Gastrocnemius medialis (tissue), 4 donors: ENCODE measurements around the gene ANGPTL8. TPM values are rescaled to one million over a fixed set of nuclear protein-coding genes. Genes with fewer than 3 reads are reported as not detected.

Experiments
- ATAC-seq, 2 donors: fragments of 150-250 bp; one replicate each; pipeline ENCODE4 v1.9.1; 2016
- DNase-seq, 2 donors: peaks; one replicate each; pipeline ENCODE4 v3.0.0-alpha.2; 2019
- H3K27ac ChIP-seq, 4 donors: fragments of 200-600 bp; sonication (generic); 1 replicate in 1 of 4; 2 replicates in 3 of 4; pipeline ENCODE4 v1.5.1; 2016 to 2018; ENCODE audit warnings: mild to moderate bottlenecking in 2 of 4, moderate library complexity in 1 of 4
- H3K27me3 ChIP-seq, 3 donors: fragments of 200-600 bp; sonication (generic) in 2 of 3; 1 replicate in 1 of 3; 2 replicates in 2 of 3; pipeline versions ENCODE4 v1.5.1 to v1.6.0; 2016 to 2019; ENCODE audit warnings: mild to moderate bottlenecking in 1 of 3, moderate library complexity in 1 of 3
- H3K36me3 ChIP-seq, 2 donors: fragments of 200-600 bp; sonication (generic) in 1 of 2; one replicate each; pipeline ENCODE4 v1.5.1; 2017 to 2018
- H3K4me1 ChIP-seq, 2 donors: fragments of 200-600 bp; sonication (generic) in 1 of 2; one replicate each; pipeline ENCODE4 v1.5.1; 2016 to 2017; ENCODE audit warnings: mild to moderate bottlenecking in 2 of 2
- H3K4me3 ChIP-seq, 4 donors: fragments of 200-600 bp; sonication (generic) in 3 of 4; 1 replicate in 1 of 4; 2 replicates in 3 of 4; pipeline ENCODE4 v1.5.1; 2016 to 2019; ENCODE audit warnings: mild to moderate bottlenecking in 2 of 4
- H3K9me3 ChIP-seq, 3 donors: fragments of 200-600 bp; sonication (generic) in 2 of 3; 1 replicate in 1 of 3; 2 replicates in 2 of 3; pipeline ENCODE4 v1.5.1; 2016 to 2019
- CTCF ChIP-seq, 5 experiments: fragments of 450-650 bp in 3 of 5; fragments of 200-600 bp in 2 of 5; sonication (generic) in 2 of 5; IDR thresholded peaks in 4 of 5; conservative IDR thresholded peaks in 1 of 5; 1 replicate in 4 of 5; 2 replicates in 1 of 5; pipeline ENCODE4 v1.5.1; 2016 to 2019; ENCODE audit warnings: antibody characterized with exemption in 5 of 5, mild to moderate bottlenecking in 3 of 5, moderate library complexity in 3 of 5
- POLR2A ChIP-seq, 2 donors: fragments of 450-650 bp; IDR thresholded peaks; one replicate each; pipeline ENCODE4 v1.6.1; 2017; ENCODE audit warnings: antibody characterized with exemption in 2 of 2, mild to moderate bottlenecking in 2 of 2, moderate library complexity in 2 of 2
- in situ Hi-C, 4 donors: fragments of 200-750 bp; cut with MboI; loops; one replicate each; pipeline versions ENCODE4 v1.15.0 to v1.8.0; 2017; ENCODE audit warnings: low sequenced_read_pairs in 4 of 4
- intact Hi-C: fragments of 100-400 bp; cut with DNase I; formaldehyde crosslinking; loops from one replicate; pipeline ENCODE4 v1.15.1; 2023; ENCODE audit warnings: low total_unique reads
- total RNA-seq, 4 donors: library from RNA; depleted of rRNA; stranded (reverse); fragments of >200 nt; gene quantifications; one replicate each; pipeline versions ENCODE4 v1.1.0 to v1.2.3, GENCODE V29; 2016

ANGPTL8 gene
- total RNA-seq, 4 donors from 2014 or later = 0.47 TPM; not detected in 3

- ATAC-seq = no peak
- TF ChIP-seq CTCF (IDR thresholded peaks at IDR 0.05 in 4 of 5, conservative IDR thresholded peaks at IDR 0.05 in 1 of 5) (no peak), POLR2A (IDR thresholded peaks at IDR 0.05) (no peak)
These were observed 25.9 kb downstream of the ANGPTL8 start for GRCh38 chr19:11265177-11265784.

GRCh38 chr19:11265785-11266236 is 26.4 kb downstream of the ANGPTL8 start:
- in situ Hi-C loops = no loop called here
- DNase-seq (no peak), ATAC-seq (no peak)
- H3K27me3 ChIP-seq = peaks cover 11 to 20% (median 20%) of the 10 kb centered on the region in 3 donors
- H3K4me1 ChIP-seq = no peaks in the 10 kb centered on the region
- no peaks in the 10 kb centered on the region for H3K36me3 ChIP-seq
- peak overlapping the region; percentile 52 to 84 (median 76) for H3K27ac ChIP-seq
- no peaks in the 10 kb centered on the region for H3K9me3 ChIP-seq
- TF ChIP-seq POLR2A (IDR thresholded peaks at IDR 0.05) (no peak), CTCF (IDR thresholded peaks at IDR 0.05 in 4 of 5, conservative IDR thresholded peaks at IDR 0.05 in 1 of 5) (no peak)
- intact Hi-C loops = no loop called here
- no peak overlapping the region for H3K4me3 ChIP-seq

More at GRCh38 chr19:11265177-11265784, 25.9 kb downstream of the ANGPTL8 start:
- intact Hi-C loops (no loop called here), in situ Hi-C loops (no loop called here)
- no peak for DNase-seq
- Histone ChIP-seq H3K27ac (peak overlapping the region; percentile 52 to 84 (median 76)), H3K36me3 (no peaks in the 10 kb centered on the region), H3K27me3 (peaks cover 11 to 20% (median 20%) of the 10 kb centered on the region in 3 donors), H3K4me3 (no peak overlapping the region), H3K9me3 (no peaks in the 10 kb centered on the region), H3K4me1 (no peaks in the 10 kb centered on the region)

DNA sequence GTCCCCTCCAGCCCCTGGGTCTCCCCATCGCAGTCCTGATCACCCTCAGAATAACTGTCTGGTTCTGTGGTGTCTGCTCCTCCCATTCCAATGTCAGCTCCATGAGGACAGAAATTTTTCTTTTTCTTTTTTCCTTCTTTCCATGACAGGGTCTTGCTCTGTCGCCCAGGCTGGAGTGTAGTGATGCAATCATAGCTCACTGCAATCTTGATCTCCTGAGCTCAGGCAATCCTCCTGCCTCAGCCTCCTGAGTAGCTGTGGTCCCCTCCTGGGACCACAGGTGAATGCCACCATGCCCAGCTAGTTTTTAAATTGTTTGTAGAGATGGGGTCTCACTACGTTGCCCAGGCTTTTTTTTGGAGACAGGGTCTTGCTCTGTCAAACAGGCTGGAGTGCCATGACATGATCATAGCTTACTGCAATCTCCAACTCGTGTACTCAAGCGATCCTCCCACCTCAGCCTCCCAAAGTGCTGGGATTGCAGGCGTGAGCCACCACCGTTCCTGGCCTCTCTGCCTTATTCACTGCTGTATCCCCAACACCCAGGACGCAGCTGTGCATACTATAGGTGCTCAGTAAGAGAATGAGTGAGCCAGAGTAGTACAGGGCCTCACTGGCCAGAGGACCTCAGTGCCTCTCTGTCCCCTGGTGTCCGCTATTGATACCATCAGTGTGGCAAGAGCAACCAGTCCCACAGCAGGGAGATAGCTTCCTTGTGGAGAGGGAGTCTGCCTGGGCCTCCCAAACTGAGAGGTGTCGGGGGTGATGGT is 28.1 kb downstream of the ANGPTL8 start:
- ATAC-seq = no peak
- no peaks in the 10 kb centered on the region for H3K36me3 ChIP-seq
- H3K27me3 ChIP-seq = peaks cover 10 to 12% (median 11%) of the 10 kb centered on the region in 3 donors
- no peak for DNase-seq
- TF ChIP-seq CTCF (IDR thresholded peaks at IDR 0.05 in 4 of 5, conservative IDR thresholded peaks at IDR 0.05 in 1 of 5) (no peak), POLR2A (IDR thresholded peaks at IDR 0.05) (no peak)
- no peak overlapping the region for H3K4me3 ChIP-seq
- no peaks in the 10 kb centered on the region for H3K4me1 ChIP-seq
- intact Hi-C loops (no loop called here), in situ Hi-C loops (no loop called here)
- peak overlapping the region in 3 of 4 donors; percentile 59 to 68 (median 68) for H3K27ac ChIP-seq
- no peaks in the 10 kb centered on the region for H3K9me3 ChIP-seq

GRCh38 chr19:11268783-11269267 is 29.4 kb downstream of the ANGPTL8 start:
- no peaks in the 10 kb centered on the region for H3K9me3 ChIP-seq
- intact Hi-C loops = no loop called here
- no peaks in the 10 kb centered on the region for H3K36me3 ChIP-seq
- TF ChIP-seq CTCF (IDR thresholded peaks at IDR 0.05 in 4 of 5, conservative IDR thresholded peaks at IDR 0.05 in 1 of 5) = no peak
- TF ChIP-seq POLR2A (IDR thresholded peaks at IDR 0.05) = no peak
- DNase-seq = peak; percentile 37 to 48
- H3K4me3 ChIP-seq = no peak overlapping the region
- ATAC-seq = peak; percentile 77 to 91
- in situ Hi-C loops = no loop called here
- no peaks in the 10 kb centered on the region for H3K4me1 ChIP-seq
- peak overlapping the region; percentile 47 to 76 (median 66) for H3K27ac ChIP-seq
- peaks cover 0 to under 1% (median 0%) of the 10 kb centered on the region in 3 donors for H3K27me3 ChIP-seq
